Omental fat pad (tissue), 4 donors: ENCODE results near the gene REV3L. TPM values are rescaled to one million over a fixed set of nuclear protein-coding genes. Genes with fewer than 3 reads are reported as not detected.
A peak's percentile ranks its signal among the peaks of the same experiment; 100 is the strongest.

Experiments
- ATAC-seq: fragments of 150-250 bp; one replicate; pipeline ENCODE4 v1.9.1; 2016; ENCODE audit warnings: mild to moderate bottlenecking, moderate library complexity; ENCODE audit not compliant: low FRiP score
- DNase-seq: peaks from one replicate; pipeline ENCODE4 v3.0.0-alpha.2; 2019; ENCODE audit warnings: low spot score
- total RNA-seq, 4 donors: library from RNA; depleted of rRNA; stranded (reverse); fragments of >200 nt; gene quantifications; one replicate each; pipeline ENCODE4 v1.1.0, GENCODE V29; 2016
- TF ChIP-seq, protein P1 (sequence below), 3 donors: fragments of 450-650 bp; IDR thresholded peaks; one replicate each; pipeline ENCODE4 v1.5.1; 2016 to 2017; ENCODE audit warnings: antibody characterized with exemption in 3 of 3, mild to moderate bottlenecking in 3 of 3, moderate library complexity in 2 of 3

REV3L gene
- total RNA-seq, 4 donors from 2014 or later = 55.5 to 111 (median 63.2) TPM

DNA sequence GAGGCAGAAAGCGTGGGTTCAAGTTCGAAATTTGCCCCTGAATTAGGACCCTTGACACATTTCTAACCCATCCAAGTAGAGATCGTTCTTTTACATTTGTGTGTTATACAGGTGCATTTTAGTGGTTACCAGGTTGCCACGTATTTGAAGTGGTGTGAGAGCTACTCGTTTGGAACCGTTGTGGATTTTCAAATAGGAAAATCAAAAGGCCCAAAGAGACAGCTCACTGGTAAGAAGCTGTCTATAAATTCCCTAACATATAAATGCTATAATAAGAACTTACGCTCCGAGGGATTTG is 1.6 kb upstream of the REV3L start:
- TF ChIP-seq, protein P1, sequence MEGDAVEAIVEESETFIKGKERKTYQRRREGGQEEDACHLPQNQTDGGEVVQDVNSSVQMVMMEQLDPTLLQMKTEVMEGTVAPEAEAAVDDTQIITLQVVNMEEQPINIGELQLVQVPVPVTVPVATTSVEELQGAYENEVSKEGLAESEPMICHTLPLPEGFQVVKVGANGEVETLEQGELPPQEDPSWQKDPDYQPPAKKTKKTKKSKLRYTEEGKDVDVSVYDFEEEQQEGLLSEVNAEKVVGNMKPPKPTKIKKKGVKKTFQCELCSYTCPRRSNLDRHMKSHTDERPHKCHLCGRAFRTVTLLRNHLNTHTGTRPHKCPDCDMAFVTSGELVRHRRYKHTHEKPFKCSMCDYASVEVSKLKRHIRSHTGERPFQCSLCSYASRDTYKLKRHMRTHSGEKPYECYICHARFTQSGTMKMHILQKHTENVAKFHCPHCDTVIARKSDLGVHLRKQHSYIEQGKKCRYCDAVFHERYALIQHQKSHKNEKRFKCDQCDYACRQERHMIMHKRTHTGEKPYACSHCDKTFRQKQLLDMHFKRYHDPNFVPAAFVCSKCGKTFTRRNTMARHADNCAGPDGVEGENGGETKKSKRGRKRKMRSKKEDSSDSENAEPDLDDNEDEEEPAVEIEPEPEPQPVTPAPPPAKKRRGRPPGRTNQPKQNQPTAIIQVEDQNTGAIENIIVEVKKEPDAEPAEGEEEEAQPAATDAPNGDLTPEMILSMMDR (IDR thresholded peaks at IDR 0.05) = no peak
- DNase-seq (no peak), ATAC-seq (no peak)

DNA sequence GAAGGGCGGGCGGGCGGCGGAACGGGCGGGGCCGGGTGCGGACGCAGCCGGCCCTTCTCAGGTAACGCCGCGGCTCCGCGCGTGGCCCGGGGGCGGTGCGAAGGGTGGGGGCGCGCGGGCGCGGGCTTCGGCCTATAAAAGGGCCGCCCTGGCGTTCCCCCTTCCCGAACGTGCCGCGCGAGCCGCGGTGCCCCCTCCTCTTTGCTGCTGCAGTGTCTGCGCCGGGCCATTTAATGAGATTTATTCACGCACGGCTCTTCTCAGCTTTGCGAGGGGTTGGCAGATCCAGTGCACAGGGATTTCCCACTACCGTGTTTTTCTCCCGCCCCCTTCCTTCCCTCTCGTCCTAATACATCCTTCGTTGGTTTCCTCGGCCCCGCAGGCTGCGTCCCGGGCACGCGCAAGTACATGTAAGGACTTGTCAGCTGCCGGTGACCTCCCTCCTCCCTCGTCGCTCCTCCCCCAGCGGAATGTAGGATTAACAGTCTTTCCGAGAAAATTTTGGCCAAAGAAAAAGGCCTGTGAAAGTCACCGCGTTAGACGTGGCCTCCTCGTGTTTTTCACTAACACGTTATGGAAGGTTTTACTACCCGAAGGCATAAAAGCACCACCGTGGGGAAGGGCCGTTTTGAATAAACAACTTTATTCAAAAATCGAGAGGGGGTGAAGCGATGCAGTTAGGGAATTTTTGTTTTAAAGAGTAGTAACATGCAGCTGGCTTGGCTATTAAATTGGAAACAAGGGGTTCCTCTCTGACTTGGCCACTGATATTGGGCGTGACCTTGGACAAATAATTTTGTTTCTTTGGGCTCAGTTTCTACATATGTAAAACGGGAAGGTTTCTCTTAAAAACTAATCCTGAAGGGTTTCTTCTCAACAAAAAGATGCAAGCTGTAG is 966 bp upstream of the REV3L start:
- peak; percentile 84 for DNase-seq

DNA sequence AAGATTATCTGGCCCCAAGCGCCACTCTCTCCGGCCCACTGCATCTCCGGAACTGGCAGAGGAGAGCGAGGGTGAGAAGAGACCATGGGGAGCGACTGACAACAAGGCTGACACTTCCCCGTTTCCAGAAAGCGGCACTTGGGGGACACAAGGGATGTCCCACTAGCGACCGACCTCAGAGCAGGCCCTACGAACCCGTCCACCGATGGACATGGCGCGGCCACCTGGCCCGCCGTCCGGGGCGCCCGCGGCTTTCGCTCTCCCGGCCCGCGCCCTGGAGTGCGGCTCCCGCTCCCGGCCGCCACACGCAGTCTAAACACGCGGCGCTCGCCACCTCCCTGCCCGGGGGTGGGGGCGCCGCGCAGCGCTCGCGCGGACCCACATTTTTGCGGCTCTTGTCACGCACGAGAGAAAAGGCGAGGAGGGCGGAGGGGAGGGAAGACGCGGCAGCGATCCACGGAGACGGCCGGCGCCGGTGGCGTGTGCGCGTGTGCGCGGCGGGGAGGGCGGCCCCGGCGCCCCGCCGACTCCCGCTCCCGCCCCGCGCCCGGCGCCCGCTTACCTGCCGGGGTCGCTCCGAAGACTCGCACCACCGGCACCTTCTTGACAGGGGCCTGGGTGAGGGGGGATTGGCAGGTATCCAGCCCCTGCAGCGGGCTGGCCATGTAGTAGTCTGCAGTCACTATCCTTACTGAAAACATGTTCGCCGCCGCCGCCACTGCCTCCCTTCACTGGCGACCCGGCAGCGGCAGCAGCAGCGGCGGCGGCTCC is 645 bp downstream of the REV3L start:
- TF ChIP-seq, protein P1 (IDR thresholded peaks at IDR 0.05) = no peak
- DNase-seq = peak; percentile 34
- ATAC-seq = peak; percentile 34

More for the DNA sequence above, 966 bp upstream of the REV3L start:
- TF ChIP-seq, protein P1 (IDR thresholded peaks at IDR 0.05) = no peak
- peak; percentile 81 for ATAC-seq

DNA sequence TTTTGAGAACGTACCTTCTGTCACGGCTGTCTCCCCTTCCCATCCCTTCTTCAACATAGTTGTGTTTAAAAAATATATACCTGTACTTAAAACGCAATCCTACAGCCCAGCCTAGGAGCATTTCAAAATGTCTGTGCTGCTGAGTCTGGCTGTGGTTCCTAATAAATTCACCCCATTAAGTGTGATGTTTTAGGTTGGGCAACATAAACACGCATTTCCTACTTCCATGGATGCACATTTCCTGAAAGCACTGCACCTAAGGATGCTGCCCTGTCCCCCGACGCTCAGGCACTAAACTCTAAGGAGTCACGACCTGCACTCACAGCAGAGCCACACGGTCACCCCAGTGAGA is 1.2 kb downstream of the REV3L start:
- DNase-seq = no peak
- ATAC-seq = no peak
- TF ChIP-seq, protein P1 (IDR thresholded peaks at IDR 0.05) = no peak

DNA sequence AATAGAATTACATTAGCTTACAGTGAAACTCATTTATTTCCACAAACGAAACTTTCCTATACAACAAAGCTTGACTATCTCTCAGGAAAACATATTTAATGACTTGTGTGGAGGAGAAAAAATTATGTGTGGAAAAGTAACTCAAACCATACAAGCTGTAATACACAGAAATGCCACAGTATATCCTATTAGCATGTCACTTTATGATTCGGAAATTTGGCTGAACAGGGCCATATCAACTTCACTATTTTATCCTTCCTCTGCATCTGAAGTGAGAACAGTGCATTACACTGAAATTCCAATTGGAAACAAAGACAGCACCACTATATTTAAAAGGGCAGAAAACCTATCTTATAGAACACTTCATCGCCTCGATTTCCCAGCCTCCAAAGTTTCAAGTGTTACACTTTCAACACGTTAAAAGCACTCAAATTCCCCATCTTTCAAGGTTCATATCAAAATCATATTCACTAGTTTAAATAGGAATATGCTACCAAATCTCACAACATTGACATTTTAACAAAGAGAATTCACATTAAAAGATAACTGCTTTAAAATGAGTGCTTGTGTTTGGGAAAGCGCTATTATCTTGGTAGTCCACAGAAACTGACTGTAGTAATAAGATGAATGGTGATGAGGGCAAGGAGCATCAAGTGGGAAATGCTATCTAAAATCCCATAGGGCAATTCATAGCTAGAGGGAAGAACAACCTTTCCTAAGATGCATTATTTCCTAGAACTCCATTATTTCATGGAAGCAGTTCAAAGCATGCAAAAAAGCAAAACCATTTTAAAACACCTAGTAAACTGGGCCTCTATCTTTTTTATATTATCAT is 1.8 kb downstream of the REV3L start:
- TF ChIP-seq, protein P1 (IDR thresholded peaks at IDR 0.05) = no peak
- ATAC-seq (no peak), DNase-seq (no peak)

DNA sequence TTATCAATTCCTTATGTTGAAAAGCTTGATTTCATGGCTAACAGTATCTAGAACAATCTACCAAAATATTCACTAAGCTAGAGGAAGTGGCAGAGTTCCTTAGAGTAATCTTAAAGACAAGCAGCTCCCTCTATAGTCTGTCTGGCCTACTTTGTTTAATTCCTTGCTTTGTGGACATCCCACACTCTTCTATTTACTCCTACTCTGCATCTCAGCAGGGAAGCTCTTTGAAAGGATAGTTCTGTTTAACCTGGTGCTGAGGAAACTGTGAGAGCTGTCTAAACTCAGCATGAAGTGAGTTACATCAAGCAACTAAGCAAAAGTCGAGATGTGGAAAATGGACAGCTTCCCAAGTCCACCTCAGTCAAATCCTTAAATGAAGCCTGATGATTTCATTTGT is 4.3 kb downstream of the REV3L start:
- ATAC-seq (no peak), DNase-seq (no peak)
- TF ChIP-seq, protein P1 (IDR thresholded peaks at IDR 0.05) = no peak
